Measurements from ENCODE around the gene GLCE. TPM values are rescaled to one million over a fixed set of nuclear protein-coding genes. Genes with fewer than 3 reads are reported as not detected.

The GLCE gene
- total RNA-seq (2014; rRNA removed), result 30.0 and 30.7 TPM in 2 replicates
- 6.8 TPM for polyA plus RNA-seq (2012)

DNA sequence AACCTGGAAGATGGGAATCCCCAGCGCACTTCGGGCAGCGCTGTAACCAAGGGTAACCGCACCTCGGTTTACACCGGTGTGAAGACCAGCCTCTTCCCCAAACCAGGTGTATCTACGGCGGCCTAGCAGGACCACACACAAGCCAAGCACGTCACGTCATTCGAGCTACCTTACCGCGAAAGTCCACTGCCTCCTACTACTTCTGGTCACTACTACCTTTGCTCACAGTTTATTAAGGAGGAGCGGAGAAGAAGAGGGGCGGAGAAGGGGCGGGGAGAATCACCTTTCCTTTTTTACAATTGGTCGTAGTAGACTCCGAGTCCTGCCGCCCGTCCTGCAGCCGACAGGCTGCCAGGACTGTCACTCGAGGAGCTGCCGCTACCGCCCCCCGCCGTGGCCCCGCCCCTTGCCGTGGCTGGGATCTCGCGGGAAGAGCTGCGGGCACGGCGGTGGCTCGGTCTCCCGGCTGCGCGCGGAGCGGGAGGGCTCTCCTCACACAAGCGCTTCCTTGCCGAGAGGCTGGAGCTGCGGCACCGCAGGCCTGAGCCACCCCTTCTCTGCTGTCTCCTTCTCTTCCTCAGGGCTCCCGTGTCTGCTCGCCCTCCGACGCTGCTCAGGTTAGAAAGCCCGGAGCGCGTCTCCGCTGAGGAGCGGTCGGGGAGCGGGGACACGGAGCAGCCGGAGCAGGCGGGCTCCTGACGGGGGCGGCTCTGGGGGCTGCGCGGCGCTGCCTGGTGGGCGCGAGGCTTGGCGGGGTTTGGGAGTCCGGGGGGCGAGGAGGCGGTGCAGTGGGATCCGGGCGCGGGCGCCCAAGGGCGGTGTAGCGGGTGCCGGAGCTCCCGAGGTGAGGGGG, at the start of gene GLCE:
Gene GLCE, plus strand, starts transcription at position 495 of the 853 bp plus-strand sequence. CDS start 95,172 bp downstream, outside the sequence.
- peak; percentile 93 for DNase-seq (ENCODE audit: low read depth)

DNA sequence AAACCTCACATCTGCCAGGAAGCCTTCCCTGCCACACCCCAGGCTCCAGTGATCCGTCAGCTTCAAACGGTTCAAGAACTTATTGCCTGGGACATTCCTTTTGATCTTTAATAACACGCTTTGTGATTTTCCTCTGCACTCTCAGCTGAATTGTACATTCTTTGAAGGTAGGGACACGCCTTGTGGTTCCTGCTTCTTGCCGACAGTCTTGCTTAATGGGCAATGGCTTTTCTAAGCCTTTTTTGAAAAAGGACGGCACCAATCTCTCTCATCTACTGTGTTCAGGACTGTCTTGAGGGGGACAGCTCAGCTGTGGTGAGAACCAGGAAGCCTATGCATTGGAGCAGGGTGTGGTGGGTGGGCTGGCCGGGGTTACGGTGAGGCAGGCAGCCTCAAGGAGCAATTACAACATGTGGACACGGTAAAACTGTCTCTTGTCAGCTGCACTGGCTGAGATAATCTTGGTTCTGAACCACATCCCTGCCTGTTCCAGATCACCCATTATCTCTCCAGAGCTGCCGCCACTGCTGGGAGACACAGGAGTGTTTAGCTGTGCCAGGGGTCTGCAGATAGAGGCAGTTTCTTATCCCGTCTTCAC, 46.0 kb upstream of the GLCE start:
- DNase-seq (ENCODE audit: low read depth), result no peak

DNA sequence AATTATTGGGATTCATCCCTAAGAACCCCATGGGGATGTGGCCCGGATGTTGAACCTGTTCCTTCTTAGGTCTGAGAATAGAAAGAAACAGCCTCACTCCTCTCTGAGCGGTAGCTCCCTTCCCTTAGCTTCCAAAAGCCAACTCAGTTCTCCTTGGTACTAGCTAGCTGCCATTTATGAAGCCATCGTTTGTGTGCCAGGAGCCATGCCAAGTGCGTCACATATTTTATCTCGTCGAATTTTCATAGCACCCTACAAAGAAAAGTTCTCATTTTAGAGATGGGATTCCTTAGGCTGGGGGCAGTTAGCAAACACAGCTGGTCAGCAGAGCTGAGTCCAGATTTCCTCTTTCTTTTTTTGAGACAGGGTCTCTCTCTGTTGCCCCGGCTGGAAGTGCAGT, 45.4 kb upstream of the GLCE start:
- no peak for DNase-seq (ENCODE audit: low read depth)

DNA sequence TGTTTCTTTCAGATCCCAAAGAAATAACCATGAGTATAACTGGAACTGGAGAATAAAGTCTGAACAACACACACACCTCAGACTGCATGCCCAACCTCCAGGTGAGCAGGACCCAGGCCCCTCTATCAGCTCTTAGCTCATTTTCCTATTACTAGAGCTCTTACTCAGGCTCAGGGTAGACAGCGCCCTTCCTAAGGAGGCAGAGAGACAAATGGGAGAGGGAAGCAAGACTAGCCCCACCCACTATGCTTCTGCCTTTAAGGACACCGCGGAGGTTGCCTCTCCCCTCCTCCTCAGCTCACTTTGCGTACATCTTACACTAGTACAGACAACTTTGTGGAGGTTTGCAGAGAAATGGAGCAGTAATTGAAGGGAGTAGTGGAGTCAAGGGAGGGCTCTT, 44.0 kb upstream of the GLCE start:
- DNase-seq (ENCODE audit: low read depth), result no peak

DNA sequence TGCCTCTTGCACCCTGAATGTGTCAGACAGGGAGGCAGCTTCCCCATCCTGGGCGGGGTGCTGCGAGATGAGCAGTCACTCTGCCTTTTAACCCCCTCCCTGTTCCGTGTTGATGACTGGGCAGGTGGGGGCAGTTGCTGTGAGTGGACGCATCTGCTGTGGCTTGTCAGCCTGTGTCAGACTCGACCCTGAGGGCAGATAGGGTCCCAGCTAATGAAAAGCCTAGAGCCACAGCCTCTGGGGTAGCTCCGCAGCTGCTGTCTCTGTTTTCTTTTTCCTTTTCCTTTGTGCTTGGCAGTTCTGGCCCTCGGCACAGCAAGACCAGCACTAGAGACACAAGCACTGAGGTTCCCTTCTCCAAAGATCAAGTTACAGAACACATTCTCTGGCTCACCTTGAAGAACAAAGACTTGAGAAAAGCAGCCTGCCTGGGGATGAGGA, 43.0 kb upstream of the GLCE start:
- peak; percentile 94 for DNase-seq (ENCODE audit: low read depth)

DNA sequence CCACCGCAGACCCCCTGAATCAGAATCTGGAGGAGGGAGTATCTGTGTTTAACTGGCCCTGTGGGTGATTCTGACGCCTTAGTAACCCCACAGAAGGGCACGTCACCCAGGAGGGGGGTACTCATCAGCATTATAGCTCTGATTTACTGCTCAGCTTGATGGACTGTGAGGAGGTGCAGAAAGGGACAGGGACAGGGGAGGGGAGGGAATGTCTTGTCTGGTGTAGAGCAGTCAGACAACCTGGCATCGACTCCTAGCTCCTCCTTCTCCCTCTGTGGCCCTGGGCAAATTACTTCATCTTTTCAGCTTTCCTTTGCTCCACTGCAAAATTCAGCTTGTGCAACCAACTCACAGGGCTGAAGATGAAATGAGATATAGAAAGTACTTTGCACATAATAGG, 42.3 kb upstream of the GLCE start:
- DNase-seq (ENCODE audit: low read depth), result peak; percentile 20

DNA sequence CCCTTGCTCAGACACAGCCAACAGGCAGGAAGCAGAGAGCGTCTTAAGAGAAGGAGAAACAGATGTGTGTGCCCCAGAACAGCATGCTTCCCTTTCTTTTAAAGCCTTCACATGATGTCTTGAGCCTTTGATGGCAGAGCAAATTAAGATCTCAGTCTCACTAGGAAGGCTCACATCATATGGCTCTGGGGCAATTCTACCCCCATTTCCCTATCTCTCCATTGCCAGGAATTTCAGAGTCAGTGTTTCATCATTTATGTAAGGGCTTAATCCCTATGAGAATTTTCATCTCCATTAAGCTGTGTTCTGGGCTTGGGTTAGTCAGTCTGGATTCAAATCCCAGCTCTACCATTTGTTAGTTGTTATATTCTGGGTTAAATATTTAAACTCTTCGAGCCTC, 41.4 kb upstream of the GLCE start:
- DNase-seq (ENCODE audit: low read depth), result no peak

DNA sequence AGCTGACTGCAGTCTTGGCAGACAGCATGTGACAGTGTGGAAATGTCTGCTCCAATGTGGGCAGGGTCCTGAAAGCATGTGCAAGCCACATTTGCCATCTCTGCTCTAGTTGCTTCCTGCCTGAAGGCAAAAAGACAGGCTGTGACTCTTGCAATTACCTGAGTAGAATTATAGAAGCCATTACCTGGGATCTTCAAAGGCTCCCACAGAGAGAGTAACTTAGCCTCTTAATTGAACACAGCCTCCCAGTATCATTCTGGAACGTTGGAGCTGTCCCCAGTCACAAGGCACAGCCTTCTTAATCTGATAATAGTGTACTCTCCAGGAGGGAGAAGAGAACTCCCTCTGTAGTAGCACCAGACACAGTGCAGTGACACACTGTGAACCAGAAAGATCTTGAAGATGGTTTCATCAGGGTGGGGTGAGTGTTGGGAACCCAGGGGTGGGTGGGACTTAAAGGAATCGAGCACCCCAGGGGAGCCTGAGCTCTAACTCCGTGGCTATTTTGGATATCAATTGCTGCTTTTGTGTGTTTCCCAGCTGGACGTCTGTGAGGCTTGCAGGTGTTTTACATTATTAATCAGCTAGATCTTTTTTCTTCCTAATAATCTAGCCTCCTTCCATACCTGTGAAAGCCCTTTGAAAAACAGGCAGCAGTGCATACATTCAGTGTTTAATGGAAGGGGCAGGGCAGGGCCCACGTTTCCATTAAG, 40.6 kb upstream of the GLCE start:
- no peak for DNase-seq (ENCODE audit: low read depth)

DNA sequence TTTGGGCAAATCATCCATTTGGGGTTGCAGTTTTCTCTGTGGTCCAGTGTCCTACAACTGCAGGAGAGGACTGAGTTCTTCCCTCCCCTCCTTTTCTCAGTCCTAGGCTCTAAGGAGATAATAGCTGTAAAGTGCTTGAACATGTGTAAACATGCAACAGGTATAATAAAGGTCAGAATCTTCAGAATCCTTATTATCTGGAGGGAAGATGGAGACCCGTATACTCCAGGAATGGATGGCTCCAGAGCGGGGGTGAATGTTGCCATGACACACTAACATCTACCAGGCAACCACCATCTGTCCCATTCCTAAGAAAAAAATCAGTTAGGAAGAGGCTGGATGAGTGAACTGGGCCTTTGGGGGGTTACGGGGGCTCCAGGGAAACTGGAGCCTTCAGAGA, 39.7 kb upstream of the GLCE start:
- DNase-seq (ENCODE audit: low read depth), result no peak

DNA sequence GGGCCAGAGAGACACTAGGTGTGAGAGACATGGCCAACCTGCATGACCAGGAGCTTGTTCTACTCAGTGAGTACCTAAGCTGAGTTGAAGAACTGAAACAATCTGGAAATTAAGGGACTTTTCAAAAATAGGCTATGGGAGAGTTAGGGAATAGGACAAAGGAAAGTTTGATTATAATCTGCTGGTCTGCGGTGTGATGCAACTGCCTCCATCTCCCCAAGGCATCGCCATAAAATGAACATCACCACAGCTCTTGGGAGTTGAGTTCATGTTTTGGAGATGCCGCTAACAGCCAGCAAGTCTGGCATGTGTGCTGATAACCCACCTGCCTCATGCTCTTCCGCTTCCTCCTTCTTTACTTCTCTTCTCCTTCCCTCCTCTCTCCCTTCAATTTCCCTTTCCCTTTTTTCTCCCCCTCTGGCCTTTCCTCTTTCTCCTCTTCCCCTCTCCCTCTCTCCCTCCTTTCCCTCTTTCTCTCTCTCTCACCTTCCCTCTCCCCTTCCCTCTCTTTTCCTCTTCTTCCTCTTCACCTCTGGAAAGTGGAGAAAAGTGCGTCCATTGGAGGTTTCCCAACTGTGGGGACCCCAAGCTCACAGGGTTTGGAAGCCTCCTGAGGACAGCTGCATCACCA, 39.1 kb upstream of the GLCE start:
- DNase-seq (ENCODE audit: low read depth), result no peak

DNA sequence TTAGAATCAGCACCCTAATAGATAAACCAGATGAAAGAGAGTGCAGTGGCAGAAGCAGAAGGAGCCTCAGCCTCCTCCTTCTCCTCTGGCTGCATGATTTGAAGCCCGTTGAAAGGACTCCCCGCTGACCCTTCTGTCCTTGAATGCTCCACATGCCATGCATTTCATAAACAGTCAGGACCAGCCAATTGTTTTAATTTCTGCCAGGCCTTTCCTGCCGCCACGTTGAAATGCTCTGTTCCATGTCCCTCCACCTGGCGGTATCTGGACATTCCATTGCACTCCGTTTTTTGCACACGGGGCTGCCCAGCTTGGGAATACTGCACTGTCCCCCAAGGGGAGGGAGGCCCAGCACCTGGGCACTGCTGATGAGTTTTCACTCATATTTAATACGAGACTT, 35.2 kb upstream of the GLCE start:
- DNase-seq (ENCODE audit: low read depth), result no peak

DNA sequence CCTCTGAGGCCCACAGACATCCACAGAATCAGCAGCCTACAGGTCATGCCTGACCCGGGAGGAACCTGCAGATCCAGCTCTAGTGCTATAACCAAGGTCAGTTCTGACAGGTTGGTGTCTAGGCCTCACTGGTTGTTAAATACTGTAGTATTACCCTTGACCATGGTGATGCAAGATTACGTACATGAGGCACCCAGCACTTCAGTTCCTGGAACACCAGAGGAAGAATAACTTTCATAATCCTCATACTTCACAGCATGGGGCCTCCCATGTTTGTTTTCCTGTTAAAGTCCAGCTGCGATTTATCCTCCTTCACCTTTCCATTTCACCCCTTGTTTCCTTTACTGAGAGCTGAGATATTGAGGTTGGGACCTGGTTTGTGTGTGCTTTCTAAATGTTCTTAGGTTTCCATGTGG, 34.4 kb upstream of the GLCE start:
- DNase-seq (ENCODE audit: low read depth), result peak; percentile 29

DNA sequence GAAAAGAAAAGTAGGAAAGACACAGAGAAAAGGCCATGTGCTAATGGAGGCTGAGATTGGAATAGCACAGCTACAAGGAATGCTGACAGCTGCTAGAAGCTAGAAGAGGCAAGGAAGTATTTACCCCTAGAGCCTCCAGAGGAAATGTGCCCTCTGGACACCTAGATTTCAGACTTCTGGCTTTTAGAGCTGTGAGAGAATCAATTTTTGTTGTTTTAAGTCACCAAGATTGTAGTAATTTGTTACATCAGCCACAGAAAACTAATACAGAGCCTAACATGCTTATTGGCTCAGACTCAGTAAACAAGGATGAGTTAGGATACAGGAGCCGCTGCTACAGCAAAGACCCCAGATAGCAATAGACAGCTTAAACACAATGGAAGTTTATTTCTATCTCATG, 33.1 kb upstream of the GLCE start:
- DNase-seq (ENCODE audit: low read depth), result peak; percentile 27

DNA sequence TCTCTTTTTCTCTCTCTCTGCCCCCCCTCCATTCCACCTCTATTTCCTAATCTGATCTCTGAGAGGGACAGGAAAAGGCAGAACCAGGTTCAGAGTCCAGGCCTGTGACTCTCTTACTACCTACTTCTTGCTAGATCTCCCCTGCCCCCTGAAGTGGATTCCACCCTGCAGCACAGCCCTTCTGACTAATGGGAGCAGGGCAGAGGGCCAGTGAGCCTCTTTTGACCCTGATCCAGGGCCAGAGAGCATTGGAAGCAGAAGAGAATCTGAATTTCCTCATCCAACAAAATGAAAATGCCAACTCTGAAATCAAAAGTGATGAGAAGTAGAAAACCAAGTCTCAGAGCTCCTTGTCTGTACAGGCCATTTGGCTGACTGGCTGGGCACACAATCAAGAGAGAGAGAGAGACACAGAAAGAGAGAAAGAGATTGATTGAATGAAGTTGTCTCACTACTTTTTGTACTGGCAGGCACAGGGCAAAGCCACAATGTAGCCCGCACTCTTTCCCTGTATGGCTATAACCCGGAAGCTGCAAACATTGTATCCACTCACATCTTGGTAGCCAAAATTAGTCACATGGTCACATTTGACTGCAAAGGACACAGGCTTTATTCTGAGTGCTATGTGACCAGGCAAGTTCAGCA, 31.6 kb upstream of the GLCE start:
- no peak for DNase-seq (ENCODE audit: low read depth)

DNA sequence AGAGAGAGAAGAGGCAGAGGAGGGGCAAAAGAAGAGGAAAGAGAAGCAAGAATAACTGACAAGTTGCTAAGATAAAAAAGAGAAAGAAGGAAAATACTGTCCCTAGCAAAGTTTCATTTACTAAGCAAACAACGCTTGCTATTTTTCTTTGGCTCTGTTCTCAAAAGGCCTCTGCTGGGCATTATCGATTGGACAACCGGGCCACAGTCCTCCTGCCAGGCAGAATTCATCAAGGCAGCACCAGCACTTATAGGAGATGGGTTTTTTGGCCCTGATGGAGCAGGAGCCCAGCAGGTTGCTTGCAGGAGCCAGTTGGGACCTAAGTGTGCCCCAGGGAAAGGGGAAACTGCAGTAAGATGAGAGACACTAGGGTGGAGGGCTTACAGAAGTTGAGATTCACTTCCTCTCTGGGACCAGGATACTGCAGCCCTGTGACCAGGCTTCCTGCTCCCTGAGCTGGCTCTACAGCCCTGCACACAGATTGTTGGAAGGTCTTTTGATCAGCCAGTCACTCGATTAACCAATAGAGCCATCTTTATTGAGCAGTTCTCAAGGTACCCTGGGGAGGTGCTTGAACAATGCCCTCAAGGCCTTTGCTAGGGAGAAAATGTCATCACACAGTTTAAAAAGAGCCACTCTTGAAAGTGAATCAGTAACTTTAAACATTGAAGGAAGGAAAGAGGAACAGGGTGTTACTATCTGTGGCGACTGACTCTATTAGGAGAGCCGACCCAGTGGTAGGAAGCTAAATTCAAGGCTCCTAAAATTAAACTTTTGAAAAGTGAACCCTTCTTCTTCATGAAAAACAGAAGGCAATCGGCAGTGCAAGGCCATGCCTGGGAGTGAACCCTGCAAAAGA, 28.8 kb upstream of the GLCE start:
- no peak for DNase-seq (ENCODE audit: low read depth)

DNA sequence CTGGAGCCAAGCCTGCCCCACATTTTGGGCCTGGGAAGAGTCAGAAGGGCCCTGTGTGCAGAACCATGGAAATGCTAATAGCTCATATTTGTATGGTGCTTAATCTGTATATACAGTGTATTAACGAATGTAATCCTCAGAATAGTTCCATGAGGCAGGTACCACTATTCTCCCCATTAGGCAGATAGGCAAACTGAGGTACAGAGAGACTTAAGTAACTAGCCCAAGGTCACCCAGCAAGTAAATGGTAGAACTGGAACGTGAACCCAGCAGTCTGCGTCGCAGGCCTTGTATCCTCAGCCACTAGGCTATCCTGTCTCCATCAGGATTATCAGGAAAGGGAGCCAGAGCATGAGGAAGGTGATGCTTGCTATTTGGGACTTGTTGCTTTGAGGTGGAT, 28.0 kb upstream of the GLCE start:
- no peak for DNase-seq (ENCODE audit: low read depth)

DNA sequence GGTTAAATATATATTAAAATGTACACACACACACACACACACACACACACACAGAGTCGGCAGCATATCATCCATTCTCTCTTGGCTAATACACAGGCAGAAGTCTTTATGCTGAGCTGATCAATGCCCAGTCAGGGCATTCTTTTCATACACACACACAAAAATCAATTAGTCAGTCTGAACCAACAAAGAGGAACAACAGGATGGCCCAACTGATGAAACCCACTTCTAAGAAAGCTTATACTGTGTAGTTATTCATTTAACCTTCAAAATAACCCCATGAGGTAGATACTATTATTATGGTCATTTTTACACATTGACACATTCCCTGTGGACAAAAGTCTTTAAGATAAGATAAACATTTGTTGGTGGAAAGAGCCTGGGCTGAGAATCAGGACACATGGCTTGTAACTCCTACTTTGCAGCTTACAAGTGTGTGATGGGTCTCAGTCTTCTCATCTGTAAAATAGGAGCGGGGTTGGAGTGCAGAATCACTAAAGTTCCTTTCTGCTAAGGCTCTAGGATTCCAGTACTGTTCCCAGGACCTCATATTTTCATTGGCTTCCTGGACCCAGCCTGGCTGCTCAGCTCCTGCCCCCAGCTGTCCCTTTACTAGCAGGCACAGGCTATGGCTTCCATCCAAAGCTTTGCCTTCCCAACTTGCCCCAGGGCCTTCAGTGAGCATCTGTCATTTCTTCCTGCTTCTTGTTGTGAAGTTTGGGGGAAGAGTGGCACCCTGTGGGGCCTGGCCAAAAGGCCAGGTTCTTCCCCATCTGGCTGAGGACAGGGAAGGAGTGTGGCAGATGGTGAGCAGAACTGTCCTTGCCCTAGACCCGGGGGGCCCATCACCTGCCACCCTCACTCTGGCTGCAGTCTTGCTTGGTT, 27.2 kb upstream of the GLCE start:
- DNase-seq (ENCODE audit: low read depth), result peak; percentile 72

DNA sequence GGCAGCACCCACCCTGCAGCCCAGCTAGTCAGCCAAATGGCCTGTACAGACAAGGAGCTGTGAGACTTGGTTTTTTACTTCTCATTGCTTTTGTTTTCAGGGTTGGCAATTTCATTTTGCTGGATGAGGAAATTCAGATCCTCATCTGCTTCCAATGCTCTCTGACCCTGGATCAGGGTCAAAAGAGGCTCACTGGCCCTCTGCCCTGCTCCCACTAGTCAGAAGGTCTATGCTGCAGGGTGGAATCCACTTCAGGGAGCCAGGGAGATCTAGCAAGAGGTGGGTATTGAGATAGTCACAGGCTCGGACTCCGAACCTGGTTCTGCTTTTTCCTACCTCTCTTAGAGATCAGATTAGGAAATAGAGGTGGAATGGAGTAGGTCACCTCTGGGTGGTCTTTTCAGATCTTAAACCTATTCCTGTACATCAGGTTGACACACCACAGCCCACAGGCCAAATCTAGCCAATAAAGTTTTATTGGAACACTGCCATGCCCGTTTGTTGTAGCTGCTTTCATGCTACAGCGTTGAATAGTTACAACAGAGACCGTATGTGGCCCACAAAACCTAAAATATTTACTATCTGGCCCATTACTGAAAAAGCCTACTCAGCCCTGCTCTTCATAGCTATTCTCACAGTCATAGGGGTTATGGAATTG, 26.4 kb upstream of the GLCE start:
- no peak for DNase-seq (ENCODE audit: low read depth)

DNA sequence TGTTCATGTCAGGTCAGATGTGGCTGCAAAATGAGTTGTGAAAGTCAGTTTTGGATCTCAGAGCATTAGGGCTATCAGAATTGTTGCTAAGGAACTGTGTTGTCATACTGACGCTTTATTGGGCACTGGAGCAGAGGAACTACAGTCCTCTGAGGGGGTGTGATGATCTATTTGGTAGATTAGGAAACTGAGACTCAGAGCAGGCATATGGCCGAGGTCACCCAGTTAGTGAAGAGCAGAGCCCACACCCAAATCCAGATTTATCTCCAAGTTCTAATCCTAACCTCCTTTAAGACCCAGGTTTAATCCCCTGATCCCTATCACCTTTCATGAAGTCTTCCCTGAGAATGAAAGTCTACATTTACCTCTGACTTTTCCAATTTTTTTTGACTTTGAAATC, 25.6 kb upstream of the GLCE start:
- DNase-seq (ENCODE audit: low read depth), result no peak

All from LHCN-M2 (cell line).